GM21360 (cell line): ENCODE results near the gene AP1S3.

Source experiments
- ATAC-seq: cut with Tn5 transposase; IDR thresholded peaks from one replicate; pipeline ENCODE4 v1.9.1; 2021; ENCODE audit warnings: mild to moderate bottlenecking, moderate library complexity; ENCODE audit not compliant: unreplicated experiment

AP1S3 gene

DNA sequence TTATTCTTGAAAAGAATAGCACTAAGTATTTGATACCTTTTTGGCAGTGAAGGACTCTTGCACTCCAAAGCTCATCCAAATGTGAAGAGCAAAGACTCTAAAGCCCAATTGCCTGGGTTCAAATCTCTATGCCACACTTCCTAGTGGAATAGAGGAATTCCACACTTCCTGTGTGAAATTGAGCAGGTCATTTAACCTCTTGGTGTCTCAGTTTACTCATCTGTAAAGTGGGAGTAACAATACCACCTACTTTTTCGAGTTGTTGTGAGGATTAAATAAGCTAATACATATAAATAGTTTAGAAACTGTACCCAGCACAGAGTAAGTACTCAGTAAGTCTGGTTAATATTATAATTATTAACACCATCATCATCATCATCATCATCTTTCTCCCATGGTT, 72.6 kb downstream of the AP1S3 start:
- no peak for ATAC-seq

DNA sequence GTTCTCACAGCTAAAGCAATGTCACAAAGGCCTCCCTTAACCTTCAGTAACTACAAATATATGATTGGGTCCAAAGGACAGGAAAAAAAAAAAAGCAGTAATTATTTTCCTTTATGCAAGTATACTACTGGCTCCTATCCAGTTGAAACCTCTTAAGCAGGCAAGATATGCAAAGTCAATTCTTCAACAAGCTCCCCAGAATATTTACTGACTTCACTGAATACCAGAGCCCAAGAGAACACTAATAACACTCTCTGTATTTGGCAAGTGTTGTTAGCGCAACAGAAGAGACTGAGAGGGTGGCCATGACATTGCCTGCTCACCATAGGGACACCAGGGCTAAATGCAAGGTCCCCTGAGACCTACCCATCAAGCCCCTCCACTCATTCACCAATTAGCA, 74.5 kb downstream of the AP1S3 start:
- no peak for ATAC-seq

DNA sequence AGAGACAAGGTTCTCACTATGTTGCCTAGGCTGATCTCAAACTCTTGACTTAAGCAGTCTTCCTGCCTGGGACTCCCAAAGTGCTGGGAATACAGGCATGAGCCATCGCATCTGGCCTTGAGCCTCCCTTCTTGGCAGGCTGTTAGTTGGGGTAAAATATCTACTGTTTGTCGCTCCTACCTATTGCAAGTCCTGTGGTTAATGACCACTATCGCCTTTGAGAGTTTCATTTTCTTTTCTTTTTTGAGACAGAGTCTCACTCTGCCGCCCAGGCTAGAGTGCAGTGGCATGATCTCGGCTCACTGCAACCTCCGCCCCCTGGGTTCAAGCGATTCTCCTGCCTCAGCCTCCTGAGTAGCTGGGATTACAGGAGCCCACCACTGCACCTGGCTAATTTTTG, 75.6 kb downstream of the AP1S3 start:
- ATAC-seq: peak; percentile 49

DNA sequence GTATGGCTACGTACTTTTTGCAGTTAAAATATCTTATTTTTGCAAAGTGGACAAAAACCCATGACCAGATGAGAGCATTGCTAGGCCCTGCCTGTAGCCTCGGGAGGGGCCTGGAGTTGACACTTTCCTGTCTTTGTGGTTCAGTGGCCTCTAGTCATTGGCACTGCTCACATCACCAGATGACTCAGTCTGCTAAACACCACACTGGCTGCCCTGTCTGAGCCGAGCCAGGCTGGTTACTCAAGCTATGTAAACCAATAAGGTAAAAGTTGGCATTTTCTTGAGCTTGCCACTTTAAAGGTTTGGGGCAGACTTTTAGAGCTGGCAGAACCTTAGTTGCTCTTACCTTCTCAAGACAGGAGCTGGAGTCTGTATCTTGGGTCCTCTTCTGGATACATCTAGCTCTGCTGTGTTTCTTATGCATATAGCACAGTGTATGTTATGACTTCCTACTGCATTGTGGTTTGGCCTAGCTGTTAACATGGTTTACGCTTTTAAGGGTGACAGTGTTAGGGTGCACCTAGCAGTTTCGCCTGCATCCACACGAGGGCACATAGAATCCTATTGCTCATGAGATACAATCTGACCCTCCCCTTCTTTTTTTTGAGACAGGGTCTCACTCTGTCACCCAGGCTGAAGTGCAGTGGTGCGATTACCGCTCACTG, 76.4 kb downstream of the AP1S3 start:
- ATAC-seq: peak; percentile 46

DNA sequence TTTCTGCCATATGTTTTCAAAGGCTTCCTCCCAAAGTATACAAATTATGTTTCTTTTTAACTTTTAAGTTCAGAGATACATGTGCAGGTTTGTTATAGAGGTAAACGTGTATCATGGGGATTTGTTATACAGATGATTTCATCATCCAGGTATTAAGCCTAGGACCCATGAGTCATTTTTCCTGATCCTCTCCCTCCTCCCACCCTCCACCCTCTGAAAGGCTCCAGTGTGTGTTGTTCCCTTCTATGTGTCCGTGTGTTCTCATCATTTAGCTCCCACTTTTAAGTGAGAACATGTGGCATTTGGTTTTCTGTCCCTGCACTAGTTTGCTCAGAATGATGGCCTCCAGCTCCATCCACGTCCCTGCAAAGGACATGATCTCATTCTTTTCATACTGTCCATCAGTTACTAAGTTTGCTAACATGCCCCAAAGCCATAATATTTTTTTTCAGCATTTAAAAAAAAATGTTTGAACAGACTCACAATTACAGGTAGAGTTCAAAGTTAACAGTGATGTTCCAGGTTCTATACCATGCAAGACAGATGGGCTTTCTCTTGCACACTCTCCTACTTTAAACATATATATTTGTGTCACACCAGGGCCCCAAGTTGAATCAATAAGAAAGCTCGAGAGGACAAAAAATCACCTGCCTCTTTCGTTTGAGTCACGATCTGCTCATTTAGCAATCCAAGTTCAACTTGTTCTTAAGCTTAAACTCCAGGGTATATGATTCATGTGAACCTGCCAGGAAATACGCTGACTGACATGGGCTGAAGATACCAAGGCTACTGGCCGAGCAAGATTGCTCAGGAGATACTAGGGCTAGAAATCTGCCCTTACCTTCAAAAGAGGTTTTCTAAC, 77.6 kb downstream of the AP1S3 start:
- no peak for ATAC-seq

DNA sequence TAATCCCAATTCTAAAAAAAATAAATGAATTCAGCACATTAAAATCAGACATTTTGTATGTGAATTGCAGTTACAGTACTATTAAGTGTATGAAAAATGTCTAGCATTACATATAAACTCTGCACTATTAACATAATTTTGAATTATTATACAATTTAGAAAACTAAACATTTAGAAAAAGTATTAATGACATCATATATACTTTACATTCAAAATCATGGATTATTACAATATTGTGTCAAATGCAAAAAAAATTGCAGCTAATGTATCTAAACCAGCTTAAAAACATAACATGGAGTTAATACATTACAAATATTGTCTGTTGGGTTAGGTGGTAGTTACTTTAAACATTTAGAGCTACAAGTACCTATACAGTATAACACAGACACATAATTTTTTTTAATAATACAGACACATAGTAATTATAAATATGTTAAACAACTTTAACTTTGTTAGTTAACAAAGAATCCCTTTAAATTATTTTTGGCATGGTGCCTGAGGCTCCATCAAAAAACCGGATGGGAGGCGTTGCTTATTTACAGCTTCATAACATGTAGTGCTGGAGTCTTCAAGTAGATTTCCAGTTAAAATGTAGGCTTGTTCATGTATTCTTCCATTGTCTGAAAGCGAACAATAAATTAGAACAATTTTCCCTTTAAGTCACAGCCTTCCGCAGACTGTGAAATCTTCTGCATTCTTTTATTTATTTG, 79.1 kb downstream of the AP1S3 start:
- ATAC-seq: no peak

DNA sequence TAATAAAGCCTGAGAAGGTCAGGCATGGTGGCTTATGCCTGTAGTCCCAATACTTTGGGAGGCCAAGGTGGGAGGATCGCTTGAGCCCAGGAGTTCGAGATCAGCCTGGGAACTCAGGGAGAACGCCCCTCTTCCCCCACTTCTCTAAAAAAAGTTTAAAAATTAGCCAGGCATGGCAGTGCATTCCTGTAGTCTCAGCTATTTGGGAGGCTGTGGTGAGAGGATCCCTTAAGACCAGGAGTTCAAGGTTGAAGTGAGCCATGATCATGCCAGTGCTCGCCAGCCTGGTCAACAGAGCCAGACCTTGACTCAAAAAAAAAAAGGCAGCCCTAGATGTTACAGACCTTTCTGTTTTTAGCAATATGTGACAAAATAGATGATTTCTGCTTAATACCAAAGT, 83.4 kb downstream of the AP1S3 start:
- ATAC-seq: no peak

DNA sequence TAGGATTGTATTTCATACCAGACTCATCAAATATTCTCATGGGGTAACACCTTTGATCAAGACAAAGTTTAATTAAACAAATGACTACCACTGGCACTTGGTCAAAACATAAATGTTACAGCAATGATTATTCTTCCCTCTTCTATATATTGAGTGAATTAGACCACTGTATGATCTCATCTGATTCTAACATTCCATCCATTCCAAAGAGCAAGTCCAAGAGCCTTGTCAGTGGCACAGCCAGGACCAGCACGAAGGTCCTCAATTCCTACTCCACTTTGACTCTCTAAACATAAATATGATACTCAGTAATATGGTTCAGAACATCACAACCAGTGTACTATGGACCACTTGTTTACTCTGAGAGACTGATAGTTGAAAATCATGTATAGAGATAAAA, 86.4 kb downstream of the AP1S3 start:
- no peak for ATAC-seq

DNA sequence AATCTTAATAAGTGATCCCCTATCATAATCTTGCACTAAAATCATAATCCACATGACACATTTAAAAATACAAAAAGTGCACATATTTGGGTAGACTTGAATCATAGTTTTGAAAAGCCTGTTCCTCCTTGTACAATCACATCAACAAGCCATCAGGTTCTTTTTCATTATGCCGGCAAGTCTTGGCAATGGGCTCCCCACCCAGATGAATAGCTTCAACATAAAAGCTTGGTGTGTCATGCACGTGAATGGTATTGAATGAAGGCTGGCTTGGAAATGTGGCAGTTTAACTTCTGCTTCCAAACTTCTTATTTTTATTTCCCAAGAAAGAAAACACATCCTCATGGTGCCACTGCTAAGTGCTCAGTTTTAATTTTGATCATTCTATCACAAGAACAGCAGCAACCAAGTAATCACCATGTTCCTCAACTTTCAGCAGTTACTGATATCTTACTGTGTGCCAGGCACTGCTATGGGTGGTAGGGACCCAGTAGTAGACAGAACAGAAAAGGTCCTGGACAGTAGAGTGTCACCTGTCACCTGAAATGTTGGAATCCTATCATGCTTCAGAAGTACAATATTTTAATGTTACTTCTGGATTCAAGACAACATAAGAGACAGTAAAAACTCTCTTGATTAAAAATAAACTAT, 89.9 kb downstream of the AP1S3 start:
- ATAC-seq: no peak

DNA sequence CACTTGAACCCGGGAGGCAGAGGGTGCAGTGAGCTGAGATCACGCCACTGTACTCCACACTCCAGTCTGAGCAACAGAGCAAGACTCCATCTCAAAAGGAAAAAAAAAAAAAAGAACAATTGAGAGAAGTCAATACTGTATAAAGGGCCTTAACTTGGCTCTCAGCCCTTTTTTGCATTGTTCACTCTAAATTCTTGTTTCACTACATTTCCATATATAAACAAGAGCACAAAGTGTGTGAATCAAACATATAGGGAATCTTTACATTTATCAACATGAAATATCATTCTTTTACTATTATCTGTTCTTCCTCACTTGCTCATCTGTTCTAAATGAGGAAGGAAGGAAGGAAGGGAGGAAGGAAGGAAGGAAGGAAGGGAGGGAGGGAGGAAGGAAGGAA, 90.8 kb downstream of the AP1S3 start:
- no peak for ATAC-seq

DNA sequence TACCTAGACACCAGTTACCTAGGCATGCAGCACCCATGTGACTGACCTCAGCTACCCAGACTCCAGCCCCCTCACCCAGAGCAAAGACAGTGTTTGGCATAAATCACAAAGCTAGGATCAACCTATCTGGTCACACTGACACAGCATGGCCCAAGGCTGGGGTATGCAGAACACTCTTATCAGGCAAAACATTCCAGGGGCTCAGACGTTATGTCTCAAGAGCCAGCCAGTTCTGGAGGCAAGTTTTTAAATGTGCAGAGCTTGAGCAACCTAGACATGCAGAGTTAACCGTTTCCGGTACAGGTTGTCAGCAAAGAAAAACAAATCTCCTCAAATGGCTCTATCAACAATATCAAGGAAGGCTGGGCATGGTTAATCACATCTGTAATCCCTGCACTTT, 92.8 kb downstream of the AP1S3 start:
- ATAC-seq: no peak

DNA sequence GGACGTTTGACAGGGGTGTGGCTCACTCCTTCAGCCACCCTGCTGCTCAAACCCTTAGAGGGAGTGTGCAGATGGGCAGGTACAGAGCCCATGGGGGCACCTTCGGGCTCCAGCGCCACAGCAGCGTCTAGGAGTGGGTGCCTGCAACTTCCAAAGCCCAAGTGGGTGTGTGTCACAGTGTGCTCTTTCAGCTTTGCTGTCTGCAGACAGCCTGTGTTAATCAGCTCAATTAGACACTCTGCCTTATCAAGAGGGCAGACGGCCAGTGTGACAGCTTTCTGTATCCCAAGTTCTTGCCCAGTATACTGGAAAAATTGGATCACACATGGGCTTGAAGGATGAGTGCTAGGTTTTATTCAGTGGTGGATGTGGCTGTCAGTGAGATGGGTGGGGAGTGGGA, 96.7 kb downstream of the AP1S3 start:
- ATAC-seq: no peak

DNA sequence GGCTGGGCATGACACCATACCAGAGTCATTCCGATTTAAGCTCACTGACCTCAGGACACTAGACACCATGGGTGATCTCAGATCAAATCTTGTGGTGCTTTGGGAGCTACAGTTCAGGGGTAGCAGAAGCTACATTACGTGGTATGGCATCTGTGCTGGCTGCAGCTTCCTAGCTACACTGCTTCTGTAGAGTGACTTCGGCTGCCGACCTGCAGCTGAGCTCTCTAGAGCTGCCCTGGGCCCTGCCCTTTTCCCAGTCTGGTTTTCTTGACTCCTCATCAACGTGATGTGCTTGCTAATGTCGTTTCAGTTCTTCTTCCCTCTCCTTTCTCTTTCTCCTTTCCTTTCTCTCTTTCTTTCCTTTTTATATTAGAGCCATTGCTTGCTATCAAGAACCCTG, 100.2 kb downstream of the AP1S3 start:
- no peak for ATAC-seq

DNA sequence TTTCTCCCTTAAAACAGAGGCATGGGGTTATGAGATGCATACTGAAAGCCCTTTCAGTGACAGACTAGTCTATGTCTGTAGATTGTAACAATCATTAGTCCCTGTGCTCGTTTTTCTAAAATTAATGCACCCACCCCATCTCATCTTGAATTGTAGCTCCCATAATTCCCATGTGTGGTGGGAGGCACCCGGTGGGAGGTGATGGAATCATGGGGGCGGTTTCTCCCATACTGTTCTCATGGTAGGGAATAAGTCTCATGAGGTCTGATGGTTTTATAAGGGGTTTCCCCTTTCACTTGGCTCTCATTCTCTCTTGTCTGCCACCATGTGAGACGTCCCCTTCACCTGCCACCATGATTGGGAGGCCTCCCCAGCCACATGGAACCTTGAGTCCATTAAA, 100.9 kb downstream of the AP1S3 start:
- no peak for ATAC-seq

DNA sequence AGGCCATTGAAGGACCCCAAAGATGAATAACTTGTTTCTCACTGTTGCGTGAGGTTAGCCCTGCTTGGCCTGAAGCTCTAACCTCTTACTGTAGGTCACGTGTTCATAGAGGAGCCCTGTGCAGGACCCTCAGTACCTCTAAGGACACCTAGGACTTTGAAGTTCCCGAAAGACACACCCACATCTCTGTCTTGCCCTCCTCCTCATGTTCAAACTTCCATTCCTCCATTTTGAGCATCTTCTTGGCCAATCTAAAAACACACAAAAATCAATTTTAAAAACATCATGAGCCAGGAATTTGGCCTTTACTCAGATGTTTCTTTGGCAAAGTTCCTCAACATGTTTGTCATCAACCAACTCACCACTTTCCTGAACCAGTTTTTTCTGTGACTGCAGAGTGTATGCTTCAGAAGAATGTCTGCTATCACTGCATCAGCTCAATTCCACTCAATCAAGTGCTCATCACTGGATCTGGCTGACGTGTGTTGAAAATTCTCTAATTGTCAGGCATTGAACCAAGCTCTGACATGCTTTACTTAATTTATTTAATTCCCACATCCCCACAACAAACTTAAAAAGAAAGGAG, 101.6 kb downstream of the AP1S3 start:
- no peak for ATAC-seq

DNA sequence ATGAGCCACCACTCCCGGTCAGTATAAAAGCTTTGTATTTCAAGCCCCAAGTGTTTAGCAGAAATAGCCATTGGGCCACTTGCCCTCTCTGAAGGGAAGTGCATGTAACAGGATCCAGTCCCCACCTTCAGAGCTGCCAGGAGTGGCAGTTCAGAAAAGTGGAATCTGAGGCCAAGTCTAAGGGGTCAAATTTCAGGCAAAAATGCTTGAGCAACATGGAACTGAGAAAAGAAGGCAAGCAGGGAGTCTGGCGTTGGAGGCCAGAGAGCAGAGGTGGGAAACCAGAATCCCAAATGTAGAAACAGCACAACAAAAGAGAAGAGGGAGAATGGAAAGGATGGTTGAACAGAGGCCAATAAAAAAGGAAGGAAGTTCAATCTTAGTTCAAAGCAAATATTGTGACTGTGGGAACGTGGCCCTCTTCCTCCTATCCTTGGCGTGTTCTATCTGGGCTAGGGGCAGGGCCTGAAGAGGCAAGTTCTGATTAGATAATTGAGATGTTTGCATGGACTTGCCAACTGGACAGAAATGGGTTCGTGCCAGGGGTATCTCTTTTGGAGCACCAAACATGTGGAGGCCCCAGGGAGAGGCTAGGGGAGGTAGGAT, 102.2 kb downstream of the AP1S3 start:
- no peak for ATAC-seq

DNA sequence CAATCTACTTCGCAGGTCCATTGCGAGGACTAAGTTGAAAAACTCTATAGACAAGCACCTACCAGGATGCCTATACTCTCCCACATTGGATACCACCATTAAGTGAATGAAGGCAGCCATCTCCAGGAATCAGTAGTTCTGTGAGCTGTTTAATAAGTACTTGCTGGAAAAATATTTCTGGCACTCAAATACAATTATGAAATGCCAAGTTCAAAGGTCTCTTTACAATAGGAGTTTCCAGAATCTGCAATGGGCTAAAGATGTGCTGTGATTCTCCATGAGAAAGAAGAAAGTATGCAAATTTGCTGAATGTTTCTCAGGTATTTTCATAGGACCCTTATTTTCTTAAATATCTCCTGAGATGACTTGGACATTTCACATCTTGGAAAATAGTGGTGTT, 103.0 kb downstream of the AP1S3 start:
- no peak for ATAC-seq

DNA sequence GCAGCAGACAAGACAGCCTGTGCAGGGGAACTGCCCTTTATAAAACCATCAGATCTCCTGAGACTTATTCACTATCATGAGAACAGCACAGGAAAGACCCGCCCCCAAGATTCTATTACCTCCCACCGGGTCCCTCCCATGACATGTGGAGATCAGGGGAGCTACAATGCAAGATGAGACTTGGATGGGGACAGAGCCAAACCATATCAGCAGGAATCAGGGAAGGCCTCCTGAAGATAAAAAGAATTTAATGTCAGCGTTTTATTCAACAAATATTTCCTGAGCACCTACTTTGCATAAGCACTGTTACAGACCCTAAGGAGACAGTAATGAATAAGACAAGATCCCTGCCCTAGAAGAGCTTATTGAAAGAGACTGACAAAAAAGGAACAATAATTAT, 105.0 kb downstream of the AP1S3 start:
- ATAC-seq: no peak

DNA sequence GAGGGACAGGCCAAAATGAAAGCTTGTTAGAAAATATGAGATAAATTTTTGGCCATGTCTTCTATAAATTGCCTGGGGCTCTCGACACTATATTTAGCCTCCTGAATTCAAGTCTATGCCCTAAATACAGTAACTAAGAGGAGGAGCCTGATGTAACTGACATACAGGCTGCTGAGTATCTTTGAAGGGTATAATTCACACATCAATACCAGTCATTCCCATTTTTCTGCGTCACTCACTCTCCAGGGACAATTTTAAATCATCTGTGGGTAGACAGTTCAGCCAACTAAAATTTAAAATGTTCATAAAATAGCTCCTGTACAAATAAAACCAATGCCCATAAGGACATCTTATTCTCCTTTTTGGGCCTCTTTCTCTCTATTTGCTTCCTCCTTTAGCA, 105.9 kb downstream of the AP1S3 start:
- ATAC-seq: no peak

DNA sequence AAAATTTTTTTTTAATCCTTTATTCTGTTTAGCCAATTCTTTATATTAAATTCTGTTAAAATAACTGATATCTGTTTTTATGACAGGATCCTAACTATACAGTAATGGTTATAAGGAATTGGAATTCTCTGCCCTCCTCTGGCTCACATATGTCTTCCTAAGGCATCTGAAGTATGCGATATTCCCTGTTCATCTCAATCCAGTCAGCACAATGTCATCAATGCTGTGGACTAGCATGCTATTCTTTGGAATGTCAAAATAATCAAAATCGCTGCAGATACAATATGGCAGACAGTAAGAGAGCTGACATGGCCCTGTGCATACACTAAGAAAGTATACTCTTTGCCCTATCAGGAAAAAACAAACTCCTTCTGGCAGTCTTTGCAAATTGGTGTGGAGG, 107.6 kb downstream of the AP1S3 start:
- ATAC-seq: no peak

DNA sequence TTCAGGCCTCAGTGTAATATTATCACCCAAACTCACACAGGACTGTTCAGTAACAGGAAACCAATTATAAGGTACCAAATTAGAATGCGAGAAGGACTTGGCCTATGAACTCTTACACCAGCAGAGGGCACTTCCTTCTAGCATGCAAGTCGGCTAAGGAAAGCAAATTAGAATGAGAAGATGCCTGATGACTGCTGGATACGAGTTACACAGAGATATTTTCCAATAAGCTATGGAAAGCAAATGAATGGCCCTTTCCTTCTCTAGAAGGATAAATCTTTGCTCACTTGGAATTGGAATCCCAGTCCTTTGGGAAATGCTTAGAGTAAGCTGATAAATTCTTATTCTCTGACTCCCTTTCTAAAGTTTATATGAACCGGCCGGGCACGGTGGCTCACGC, 109.8 kb downstream of the AP1S3 start:
- ATAC-seq: peak; percentile 74
